Liver (tissue), 9 donors: ENCODE measurements around the gene ZNF212. TPM values are rescaled to one million over a fixed set of nuclear protein-coding genes. Genes with fewer than 3 reads are reported as not detected.

Experiments used
- DNase-seq: peaks from one replicate; pipeline ENCODE4 v3.0.0-alpha.2; 2017; ENCODE audit warnings: low spot score
- H3K27ac ChIP-seq, 2 donors: one replicate each; pipeline ENCODE4 v1.7.0; 2013; ENCODE audit warnings: inconsistent platforms in 2 of 2, low read length in 2 of 2, control low read depth in 1 of 2, low read depth in 1 of 2, mild to moderate bottlenecking in 1 of 2
- H3K27me3 ChIP-seq, 4 donors: one replicate each; pipeline versions ENCODE4 v1.6.1 to v1.7.0; 2013; ENCODE audit warnings: low read length in 3 of 4, inconsistent platforms in 1 of 4, mild to moderate bottlenecking in 1 of 4, moderate library complexity in 1 of 4; ENCODE audit not compliant: control insufficient read depth in 4 of 4, insufficient read depth in 4 of 4
- H3K36me3 ChIP-seq, 4 donors: one replicate each; pipeline versions ENCODE4 v1.6.1 to v1.7.0; 2013; ENCODE audit warnings: low read length in 3 of 4, mild to moderate bottlenecking in 3 of 4, low read depth in 1 of 4, moderate library complexity in 1 of 4; ENCODE audit not compliant: control insufficient read depth in 4 of 4, insufficient read depth in 3 of 4
- H3K4me1 ChIP-seq, 4 donors: one replicate each; pipeline versions ENCODE4 v1.6.1 to v1.7.0; 2013; ENCODE audit warnings: low read length in 3 of 4, mild to moderate bottlenecking in 3 of 4, moderate library complexity in 1 of 4; ENCODE audit not compliant: control insufficient read depth in 4 of 4, insufficient read depth in 4 of 4
- H3K4me3 ChIP-seq, 3 donors: one replicate each; pipeline versions ENCODE4 v1.6.1 to v1.7.0; 2013; ENCODE audit warnings: low read length in 3 of 3, control low read depth in 1 of 3, low read depth in 1 of 3, mild to moderate bottlenecking in 1 of 3
- H3K9ac ChIP-seq, 2 donors: one replicate each; pipeline ENCODE4 v1.7.0; 2013; ENCODE audit warnings: low read length in 2 of 2, mild to moderate bottlenecking in 2 of 2, moderate library complexity in 2 of 2, control low read depth in 1 of 2, low read depth in 1 of 2
- H3K9me3 ChIP-seq, 4 donors: one replicate each; pipeline versions ENCODE4 v1.6.1 to v1.7.0; 2013; ENCODE audit warnings: low read length in 3 of 4; ENCODE audit not compliant: control insufficient read depth in 4 of 4
- ATF3 ChIP-seq: IDR thresholded peaks from 2 replicates; pipeline ENCODE4 v1.6.1; 2016; ENCODE audit warnings: antibody characterized with exemption
- CTCF ChIP-seq: fragments of 150-350 bp; IDR thresholded peaks from 2 replicates; pipeline ENCODE4 v1.5.1; 2017; ENCODE audit warnings: improper control_type of control experiment, low read depth, low read length; ENCODE audit not compliant: missing input control
- EGR1 ChIP-seq, 2 donors: IDR thresholded peaks; 2 replicates each; pipeline ENCODE4 v1.6.1; 2016 to 2018; ENCODE audit warnings: antibody characterized with exemption in 2 of 2, low read depth in 2 of 2
- FOXA2 ChIP-seq: IDR thresholded peaks from 2 replicates; pipeline ENCODE4 v1.6.1; 2016; ENCODE audit warnings: antibody characterized with exemption
- HNF4A ChIP-seq, 2 donors: conservative IDR thresholded peaks; 2 replicates each; pipeline ENCODE4 v1.6.1; 2016; ENCODE audit warnings: antibody characterized with exemption in 2 of 2, mild to moderate bottlenecking in 2 of 2
- HNF4G ChIP-seq: IDR thresholded peaks from 2 replicates; pipeline ENCODE4 v1.6.1; 2016; ENCODE audit warnings: antibody characterized with exemption
- JUND ChIP-seq, 2 donors: IDR thresholded peaks; 2 replicates each; pipeline ENCODE4 v1.6.1; 2016; ENCODE audit warnings: antibody characterized with exemption in 2 of 2
- MAX ChIP-seq: IDR thresholded peaks from 2 replicates; pipeline ENCODE4 v1.6.1; 2016; ENCODE audit warnings: antibody characterized with exemption
- RAD21 ChIP-seq, 2 donors: IDR thresholded peaks; 2 replicates each; pipeline ENCODE4 v1.6.1; 2016; ENCODE audit warnings: antibody characterized with exemption in 2 of 2, mild to moderate bottlenecking in 2 of 2
- SP1 ChIP-seq: IDR thresholded peaks from 2 replicates; pipeline ENCODE4 v1.6.1; 2018; ENCODE audit warnings: antibody characterized with exemption, mild to moderate bottlenecking
- TAF1 ChIP-seq: conservative IDR thresholded peaks from 2 replicates; pipeline ENCODE4 v1.6.1; 2016; ENCODE audit warnings: antibody characterized with exemption, mild to moderate bottlenecking
- ZBTB33 ChIP-seq: IDR thresholded peaks from 2 replicates; pipeline ENCODE4 v1.6.1; 2016; ENCODE audit warnings: antibody characterized with exemption
- WGBS: extraction: QIAGEN DNeasy Blood & Tissue Kit; methylation state at CpG from one replicate; pipeline ENCODE4 v1.1.7; 2013; 5-methylcytosine and 5-hydroxymethylcytosine counted together
- polyA plus RNA-seq, 2 donors: library from polyadenylated mRNA; stranded (reverse) in 1 of 2; unstranded in 1 of 2; fragments of 200-250 nt in 1 of 2; fragments of >200 nt in 1 of 2; fragmentation: Nextera tagmentation in 1 of 2; extraction: Ambion mirVana in 1 of 2; gene quantifications; one replicate each; pipeline versions ENCODE4 v1.2.1 to v1.2.3, GENCODE V29; 2013 to 2015
- total RNA-seq, 2 donors: library from RNA; depleted of rRNA; stranded (reverse); fragments of >200 nt; gene quantifications; one replicate each; pipeline ENCODE4 v1.2.3, GENCODE V29; 2014
- donor health status: healthy.
- donor health status: healthy.
- donor health status: healthy.
- donor health status: healthy.
- donor health status: healthy.

ZNF212 gene
- total and polyA plus RNA-seq, 4 donors = 3.4 to 4.9 (median 3.7) TPM

- WGBS = 96% methylated on average over 8 of the region's 8 CpGs
- TF ChIP-seq MAX (no peak), FOXA2 (no peak), HNF4A (conservative IDR thresholded peaks at IDR 0.05) (no peak), RAD21 (IDR thresholded peaks at IDR 0.05) (no peak), CTCF (no peak), HNF4G (no peak)
- Histone ChIP-seq H3K9ac (no peak overlapping the region), H3K36me3 (peaks cover 0 to 5% (median 1%) of the 10 kb centered on the region in 4 donors), H3K4me1 (peaks cover 1 to 32% (median 16%) of the 10 kb centered on the region in 4 donors), H3K4me3 (no peak overlapping the region), H3K27ac (no peak overlapping the region), H3K9me3 (no peaks in the 10 kb centered on the region), H3K27me3 (no peaks in the 10 kb centered on the region)
- DNase-seq = no peak
Observed at GRCh38 chr7:149289262-149289661, 49.8 kb downstream of the ZNF212 start.

- Histone ChIP-seq H3K4me1 (peaks cover 1 to 26% (median 13%) of the 10 kb centered on the region in 4 donors), H3K27ac (no peak overlapping the region), H3K4me3 (no peak overlapping the region), H3K36me3 (peaks cover 0 to 5% (median 1%) of the 10 kb centered on the region in 4 donors), H3K27me3 (no peaks in the 10 kb centered on the region), H3K9ac (no peak overlapping the region), H3K9me3 (no peaks in the 10 kb centered on the region)
- DNase-seq = no peak
- TF ChIP-seq JUND (IDR thresholded peaks at IDR 0.05) (no peak), ATF3 (no peak), SP1 (no peak), ZBTB33 (no peak), MAX (no peak), FOXA2 (no peak), EGR1 (IDR thresholded peaks at IDR 0.05; ENCODE audit: low read depth in 2 of 2) (no peak), CTCF (no peak), TAF1 (no peak), RAD21 (IDR thresholded peaks at IDR 0.05) (no peak)
- WGBS = 97% methylated on average over 4 of the region's 4 CpGs
Observed at GRCh38 chr7:149289856-149290255, 50.4 kb downstream of the ZNF212 start.
